Activated CD8-positive, alpha-beta T cell treated with anti-CD3 and anti-CD28 coated beads for 36 hours (primary cell): ENCODE data around the gene NLGN3. TPM values are rescaled to one million over a fixed set of nuclear protein-coding genes. Genes with fewer than 3 reads are reported as not detected.

Source experiments
- ATAC-seq: fragments of 200-7000 bp; cut with Tn5 transposase; one replicate; pipeline ENCODE4 v1.10.0; 2021; ENCODE audit warnings: mild to moderate bottlenecking, moderate library complexity
- CTCF ChIA-PET: fragments of 350-600 bp; sonication (Branson Sonifier 250); formaldehyde crosslinking; loops from one replicate; lab custom pipeline; 2021; ENCODE audit warnings: antibody characterized with exemption; lab: Charles Lee
- POLR2A ChIA-PET: fragments of 350-600 bp; sonication (Branson Sonifier 250); formaldehyde crosslinking; loops from one replicate; lab custom pipeline; 2021; ENCODE audit warnings: antibody characterized with exemption; lab: Charles Lee
- DNase-seq: peaks from one replicate; pipeline ENCODE4 v3.0.0-alpha.2; 2020
- H3K27ac Mint-ChIP-seq: one replicate; pipeline ENCODE4 v1.8.0; 2021; ENCODE audit warnings: mild to moderate bottlenecking, mixed read lengths
- H3K27me3 Mint-ChIP-seq: one replicate; pipeline ENCODE4 v1.8.0; 2021; ENCODE audit warnings: mixed read lengths
- H3K36me3 Mint-ChIP-seq: one replicate; pipeline ENCODE4 v1.8.0; 2021; ENCODE audit warnings: low read depth, mixed read lengths
- H3K4me1 Mint-ChIP-seq: one replicate; pipeline ENCODE4 v1.8.0; 2021; ENCODE audit warnings: low read depth, mixed read lengths
- H3K4me3 Mint-ChIP-seq: one replicate; pipeline ENCODE4 v1.8.0; 2021; ENCODE audit warnings: mild to moderate bottlenecking, moderate library complexity, mixed read lengths
- H3K9me3 Mint-ChIP-seq: one replicate; pipeline ENCODE4 v1.8.0; 2021; ENCODE audit warnings: mixed read lengths
- intact Hi-C: fragments of 100-400 bp; cut with micrococcal nuclease; formaldehyde crosslinking; loops from one replicate; pipeline ENCODE4 v1.10.0; 2022
- total RNA-seq, 2 experiments: library from RNA; stranded (reverse); gene quantifications; one replicate each; pipeline ENCODE4 v1.2.3, GENCODE V29; 2021
- TF ChIP-seq, protein P1 (sequence below): fragments of 200-600 bp; IDR thresholded peaks from one replicate; pipeline ENCODE4 v1.8.0; 2022; ENCODE audit warnings: antibody characterized with exemption, mild to moderate bottlenecking

NLGN3 gene
- total RNA-seq, 2 experiments from 2014 or later, result 0.54 to 0.63 TPM

DNA sequence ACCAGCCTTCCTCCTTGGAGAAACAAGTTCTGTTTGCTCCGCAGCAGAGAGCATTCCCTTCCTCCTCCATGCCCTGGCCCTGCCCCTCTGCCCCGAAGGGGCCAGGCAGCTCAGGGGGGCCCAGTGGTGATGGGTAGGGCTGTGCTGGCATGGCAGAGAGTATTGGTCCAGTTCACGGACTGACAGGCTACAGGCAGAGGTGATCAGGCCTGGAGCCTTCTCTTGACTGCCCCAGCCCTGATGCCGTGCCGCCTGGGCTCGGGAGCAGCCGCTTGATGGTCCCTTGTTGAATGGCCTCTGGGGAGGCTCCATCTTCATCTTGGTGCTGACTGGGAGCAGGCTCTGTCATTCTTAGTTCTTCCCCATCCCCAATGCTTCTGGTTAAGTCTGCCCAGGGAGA lies 9.6 kb downstream of the NLGN3 start:
- ATAC-seq (no peak), DNase-seq (no peak)
- CTCF ChIA-PET, result no interaction called here
- Mint-ChIP-seq H3K4me1 (peaks cover under 1% of the 10 kb centered on the region), H3K27me3 (no peaks in the 10 kb centered on the region), H3K4me3 (no peak overlapping the region), H3K27ac (no peak overlapping the region), H3K9me3 (no peaks in the 10 kb centered on the region), H3K36me3 (no peaks in the 10 kb centered on the region)
- TF ChIP-seq, protein P1, sequence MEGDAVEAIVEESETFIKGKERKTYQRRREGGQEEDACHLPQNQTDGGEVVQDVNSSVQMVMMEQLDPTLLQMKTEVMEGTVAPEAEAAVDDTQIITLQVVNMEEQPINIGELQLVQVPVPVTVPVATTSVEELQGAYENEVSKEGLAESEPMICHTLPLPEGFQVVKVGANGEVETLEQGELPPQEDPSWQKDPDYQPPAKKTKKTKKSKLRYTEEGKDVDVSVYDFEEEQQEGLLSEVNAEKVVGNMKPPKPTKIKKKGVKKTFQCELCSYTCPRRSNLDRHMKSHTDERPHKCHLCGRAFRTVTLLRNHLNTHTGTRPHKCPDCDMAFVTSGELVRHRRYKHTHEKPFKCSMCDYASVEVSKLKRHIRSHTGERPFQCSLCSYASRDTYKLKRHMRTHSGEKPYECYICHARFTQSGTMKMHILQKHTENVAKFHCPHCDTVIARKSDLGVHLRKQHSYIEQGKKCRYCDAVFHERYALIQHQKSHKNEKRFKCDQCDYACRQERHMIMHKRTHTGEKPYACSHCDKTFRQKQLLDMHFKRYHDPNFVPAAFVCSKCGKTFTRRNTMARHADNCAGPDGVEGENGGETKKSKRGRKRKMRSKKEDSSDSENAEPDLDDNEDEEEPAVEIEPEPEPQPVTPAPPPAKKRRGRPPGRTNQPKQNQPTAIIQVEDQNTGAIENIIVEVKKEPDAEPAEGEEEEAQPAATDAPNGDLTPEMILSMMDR, result no peak
- POLR2A ChIA-PET, result no interaction called here
- intact Hi-C loops, result no loop called here

DNA sequence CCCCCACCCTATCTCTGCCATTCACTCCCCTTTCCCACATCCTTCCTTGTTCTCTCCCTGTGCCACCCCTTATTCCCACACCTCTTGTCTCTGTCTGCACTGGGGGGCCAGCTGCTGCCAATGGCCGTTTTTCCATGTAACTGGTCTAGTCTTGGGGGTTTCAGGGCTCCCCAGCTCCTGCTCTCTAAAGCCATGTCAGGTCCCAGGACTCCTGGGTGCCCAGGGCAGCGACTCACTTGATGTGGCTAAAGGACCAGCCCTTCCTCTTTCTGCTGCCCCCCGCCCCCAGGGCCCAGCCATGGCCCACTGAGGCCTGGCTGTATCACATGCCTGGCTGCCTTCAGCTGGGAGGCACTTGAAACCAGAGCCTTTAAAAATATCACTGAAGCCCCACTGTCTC lies 10.0 kb downstream of the NLGN3 start:
- no peaks in the 10 kb centered on the region for H3K27me3 Mint-ChIP-seq
- ChIA-PET CTCF (no interaction called here), POLR2A (no interaction called here)
- intact Hi-C loops, result no loop called here
- no peaks in the 10 kb centered on the region for H3K36me3 Mint-ChIP-seq
- DNase-seq (no peak), ATAC-seq (no peak)
- TF ChIP-seq, protein P1, result no peak
- H3K9me3 Mint-ChIP-seq, result no peaks in the 10 kb centered on the region
- peaks cover 3% of the 10 kb centered on the region for H3K4me1 Mint-ChIP-seq
- no peak overlapping the region for H3K4me3 Mint-ChIP-seq
- no peak overlapping the region for H3K27ac Mint-ChIP-seq

DNA sequence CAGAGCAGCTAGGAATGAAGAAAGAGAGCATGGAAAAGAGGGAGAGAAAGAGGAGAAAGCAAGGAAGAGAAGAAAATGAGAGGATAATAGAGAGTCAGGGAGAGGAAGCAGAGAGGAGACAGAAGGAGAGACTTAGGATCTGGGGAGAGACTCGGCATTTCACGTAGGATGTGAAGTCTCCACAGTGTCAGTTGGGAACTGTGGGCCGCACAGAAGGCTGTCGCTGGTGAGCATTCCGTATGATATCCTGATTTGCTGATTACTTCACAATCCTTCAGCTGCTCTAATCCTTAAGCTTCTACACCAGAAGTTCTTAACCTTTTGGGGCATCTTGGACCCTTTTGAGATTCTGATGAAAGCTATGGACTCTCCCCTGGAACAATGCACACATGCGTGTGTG lies 14.0 kb downstream of the NLGN3 start:
- H3K27ac Mint-ChIP-seq, result no peak overlapping the region
- peaks cover 1% of the 10 kb centered on the region for H3K36me3 Mint-ChIP-seq
- DNase-seq, result no peak
- ChIA-PET CTCF (no interaction called here), POLR2A (interaction anchor here (0.6 kb wide), 1 partner anchor 485 kb away, joined by 4 read pairs; no protein-coding TSS in a partner anchor)
- H3K9me3 Mint-ChIP-seq, result no peaks in the 10 kb centered on the region
- intact Hi-C loops, result no loop called here
- TF ChIP-seq, protein P1, result no peak
- H3K4me1 Mint-ChIP-seq, result peaks cover 3% of the 10 kb centered on the region
- no peaks in the 10 kb centered on the region for H3K27me3 Mint-ChIP-seq
- ATAC-seq, result no peak
- no peak overlapping the region for H3K4me3 Mint-ChIP-seq

DNA sequence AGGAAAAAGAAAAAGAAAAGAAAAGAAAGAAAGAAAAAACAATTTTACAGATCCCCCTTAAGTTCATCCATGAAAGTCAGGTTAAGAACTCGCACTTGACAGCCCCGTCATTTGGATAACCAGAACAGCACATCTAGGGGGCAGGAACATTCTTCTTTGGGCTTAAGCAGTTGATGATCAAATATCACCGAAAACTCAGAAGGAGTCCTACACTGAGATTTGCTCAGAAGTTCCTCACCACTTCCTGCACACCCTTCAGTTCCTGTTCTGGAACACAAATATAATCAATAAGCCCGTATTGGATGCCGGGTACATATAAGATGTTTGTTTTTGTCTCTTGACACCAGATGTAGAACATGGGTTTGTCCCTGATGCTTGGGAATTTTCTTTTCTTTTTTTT lies 14.7 kb downstream of the NLGN3 start:
- Mint-ChIP-seq H3K27me3 (no peaks in the 10 kb centered on the region), H3K4me3 (no peak overlapping the region), H3K4me1 (peaks cover 3% of the 10 kb centered on the region), H3K9me3 (no peaks in the 10 kb centered on the region), H3K27ac (no peak overlapping the region), H3K36me3 (peaks cover 1% of the 10 kb centered on the region)
- CTCF ChIA-PET, result no interaction called here
- intact Hi-C loops, result no loop called here
- DNase-seq, result no peak
- POLR2A ChIA-PET, result no interaction called here
- TF ChIP-seq, protein P1, result no peak
- no peak for ATAC-seq

DNA sequence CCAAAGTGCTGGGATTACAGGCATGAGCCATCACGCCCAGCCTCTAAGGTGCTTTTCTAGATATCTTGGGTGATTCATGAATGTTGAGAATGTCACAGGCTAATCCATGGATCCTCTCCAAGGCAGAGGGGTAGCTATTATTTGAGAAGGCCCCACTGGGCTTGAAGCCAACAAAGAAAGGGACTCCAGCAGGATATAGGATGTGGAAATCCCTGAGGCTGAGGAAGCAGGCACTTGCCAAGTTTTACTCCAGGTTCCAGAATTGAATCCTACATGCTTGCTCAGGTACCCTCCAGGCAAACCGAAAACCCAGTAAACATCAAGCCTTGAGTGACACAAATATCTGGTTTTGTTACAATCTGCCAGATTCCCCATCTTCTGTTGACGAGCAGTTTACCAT lies 15.8 kb downstream of the NLGN3 start:
- H3K9me3 Mint-ChIP-seq, result no peaks in the 10 kb centered on the region
- ATAC-seq (no peak), DNase-seq (no peak)
- no peak overlapping the region for H3K27ac Mint-ChIP-seq
- ChIA-PET CTCF (no interaction called here), POLR2A (no interaction called here)
- intact Hi-C loops, result no loop called here
- H3K27me3 Mint-ChIP-seq, result no peaks in the 10 kb centered on the region
- H3K4me3 Mint-ChIP-seq, result no peak overlapping the region
- TF ChIP-seq, protein P1, result no peak
- H3K4me1 Mint-ChIP-seq, result peaks cover 3% of the 10 kb centered on the region
- H3K36me3 Mint-ChIP-seq, result peaks cover 1% of the 10 kb centered on the region
